ENCODE results near the gene MEIS3.
"Not testable (repeated sequence)": the region's sequence is repeated elsewhere in the genome, so short reads cannot be mapped to it uniquely, and the experiment has no call there.

The MEIS3 gene

DNA sequence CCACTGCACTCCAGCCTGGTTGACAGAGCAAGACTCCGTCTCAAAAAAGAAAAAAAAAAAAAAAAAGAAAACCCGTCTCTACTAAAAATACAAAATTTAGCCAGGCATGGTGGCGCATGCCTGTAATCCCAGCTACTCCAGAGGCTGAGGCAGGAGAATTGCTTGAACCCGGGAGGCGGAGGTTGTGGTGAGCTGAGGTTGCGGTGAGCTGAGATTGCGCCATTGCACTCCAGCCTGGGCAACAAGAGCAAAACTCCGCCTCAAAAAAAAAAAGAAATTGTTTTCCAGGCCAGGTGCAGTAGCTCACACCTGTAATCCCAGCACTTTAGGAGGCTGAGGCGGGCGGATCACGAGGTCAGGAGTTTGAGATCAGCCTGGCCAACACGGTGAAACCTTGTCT lies 32.7 kb downstream of the MEIS3 start:
- not testable (repeated sequence) for DNase-seq (ENCODE audit: low read depth, low spot score)

DNA sequence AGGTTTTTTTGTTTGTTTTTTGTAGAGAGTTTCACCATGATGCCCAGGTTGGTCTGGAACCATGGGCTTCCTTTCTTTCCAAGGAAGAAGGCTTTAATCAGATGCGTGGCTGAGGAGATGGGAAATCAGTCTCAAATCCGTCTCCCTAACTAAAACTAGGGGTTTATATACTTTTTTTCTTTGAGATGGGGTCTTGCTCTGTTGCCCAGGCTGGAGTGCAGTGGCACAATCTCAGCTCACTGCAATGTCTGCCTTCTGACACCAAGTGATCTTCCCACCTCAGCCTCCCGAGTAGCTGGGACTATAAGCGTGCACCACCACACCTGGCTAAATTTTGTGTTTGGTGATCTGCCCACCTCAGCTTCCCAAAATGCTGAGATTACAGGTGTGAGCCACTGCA lies 34.8 kb downstream of the MEIS3 start:
- DNase-seq (ENCODE audit: low read depth, low spot score) = not testable (repeated sequence)

- DNase-seq (ENCODE audit: low read depth, low spot score) = not testable (repeated sequence)
Observed at GRCh38 chr19:47383890-47384289, 35.4 kb downstream of the MEIS3 start.

- DNase-seq (ENCODE audit: low read depth, low spot score) = no peak
Observed at GRCh38 chr19:47381653-47382279, 37.6 kb downstream of the MEIS3 start.

- no peak for DNase-seq (ENCODE audit: low read depth, low spot score)
Observed at GRCh38 chr19:47381121-47381520, 38.2 kb downstream of the MEIS3 start.

DNA sequence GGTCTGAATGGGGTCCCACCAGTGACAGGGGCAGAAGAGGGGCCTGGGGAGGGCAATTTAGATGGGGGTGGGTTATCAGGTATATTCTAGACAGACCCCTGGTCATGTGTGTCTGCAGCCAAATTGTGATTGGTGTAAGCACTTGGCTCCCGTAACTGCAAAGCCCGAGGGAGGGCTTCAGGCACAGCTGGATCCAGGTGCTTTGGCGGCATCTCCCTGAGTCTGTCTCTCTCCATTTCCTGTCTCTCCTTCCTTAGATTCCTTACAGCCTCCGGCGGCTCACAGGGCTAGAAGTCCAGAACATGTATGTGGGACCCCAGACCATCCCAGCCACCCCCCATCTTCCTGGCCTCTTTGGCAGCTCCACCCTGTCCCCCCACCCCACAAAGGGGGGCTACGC lies 38.8 kb downstream of the MEIS3 start:
- no peak for DNase-seq (ENCODE audit: low read depth, low spot score)

GRCh38 chr19:47379381-47379938 lies 39.9 kb downstream of the MEIS3 start:
- DNase-seq (ENCODE audit: low read depth, low spot score) = no peak

DNA sequence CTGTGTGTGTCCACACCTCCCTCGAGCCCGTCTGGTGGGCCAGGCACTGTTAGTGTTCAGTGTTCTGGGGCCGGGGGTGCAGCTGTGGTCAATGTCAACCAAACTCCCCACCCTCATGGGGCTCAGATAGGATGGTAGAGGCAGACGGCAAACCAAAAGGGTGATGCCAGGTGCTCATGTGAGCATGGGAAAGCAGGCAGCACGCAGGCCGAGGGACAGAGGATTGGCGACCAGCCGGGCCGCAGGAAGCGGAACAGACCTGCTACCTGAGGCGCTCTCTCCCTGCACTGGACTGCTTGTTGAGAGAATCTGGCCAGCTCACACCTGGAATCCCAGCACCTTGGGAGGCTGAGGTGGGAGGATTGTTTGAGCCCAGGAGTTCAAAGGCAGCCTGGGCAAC lies 41.1 kb downstream of the MEIS3 start:
- no peak for DNase-seq (ENCODE audit: low read depth, low spot score)

- DNase-seq (ENCODE audit: low read depth, low spot score) = peak; percentile 24
Observed at GRCh38 chr19:47377801-47378200, 41.5 kb downstream of the MEIS3 start.

GRCh38 chr19:47377208-47377701 lies 42.1 kb downstream of the MEIS3 start:
- no peak for DNase-seq (ENCODE audit: low read depth, low spot score)

GRCh38 chr19:47376589-47377144 lies 42.7 kb downstream of the MEIS3 start:
- no peak for DNase-seq (ENCODE audit: low read depth, low spot score)

DNA sequence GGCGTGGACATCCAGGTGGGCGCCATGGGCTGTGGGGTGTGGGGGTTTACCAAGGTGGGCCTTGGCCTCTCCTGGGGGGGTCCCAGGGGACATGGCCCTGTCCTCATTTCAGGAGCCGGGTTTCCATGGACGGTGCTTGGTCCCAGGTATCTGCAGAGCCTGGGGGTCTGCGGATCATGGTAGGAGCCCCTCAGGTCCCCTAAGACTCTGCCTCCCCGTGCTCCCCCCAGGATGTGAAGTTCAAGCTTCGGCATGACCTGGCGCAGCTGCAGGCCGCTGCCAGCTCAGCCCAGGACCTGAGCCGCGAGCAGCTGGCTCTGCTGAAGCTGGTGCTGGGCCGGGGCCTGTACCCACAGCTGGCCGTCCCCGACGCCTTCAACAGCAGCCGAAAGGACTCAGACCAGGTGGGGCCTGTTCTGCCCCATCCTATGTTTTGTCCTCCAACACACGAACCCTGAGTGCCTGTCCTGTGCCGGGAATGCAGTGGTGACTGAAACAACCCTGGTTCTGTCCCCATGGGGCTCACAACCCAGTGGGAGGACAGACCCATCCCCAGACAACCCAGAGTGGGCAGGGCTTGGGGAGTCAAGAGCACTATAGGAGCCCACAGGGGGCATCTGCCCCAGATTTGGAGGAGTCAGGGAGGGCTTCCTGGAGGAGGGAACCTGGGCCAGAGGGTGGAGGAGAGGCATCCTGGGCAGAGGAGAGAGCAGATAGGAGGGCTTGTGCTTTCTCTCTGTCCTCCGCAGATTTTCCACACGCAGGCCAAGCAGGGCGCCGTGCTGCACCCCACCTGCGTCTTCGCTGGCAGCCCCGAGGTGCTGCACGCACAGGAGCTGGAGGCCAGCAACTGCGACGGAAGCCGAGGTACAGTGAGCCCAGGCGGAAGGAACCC lies 43.4 kb downstream of the MEIS3 start:
- DNase-seq (ENCODE audit: low read depth, low spot score) = no peak

DNA sequence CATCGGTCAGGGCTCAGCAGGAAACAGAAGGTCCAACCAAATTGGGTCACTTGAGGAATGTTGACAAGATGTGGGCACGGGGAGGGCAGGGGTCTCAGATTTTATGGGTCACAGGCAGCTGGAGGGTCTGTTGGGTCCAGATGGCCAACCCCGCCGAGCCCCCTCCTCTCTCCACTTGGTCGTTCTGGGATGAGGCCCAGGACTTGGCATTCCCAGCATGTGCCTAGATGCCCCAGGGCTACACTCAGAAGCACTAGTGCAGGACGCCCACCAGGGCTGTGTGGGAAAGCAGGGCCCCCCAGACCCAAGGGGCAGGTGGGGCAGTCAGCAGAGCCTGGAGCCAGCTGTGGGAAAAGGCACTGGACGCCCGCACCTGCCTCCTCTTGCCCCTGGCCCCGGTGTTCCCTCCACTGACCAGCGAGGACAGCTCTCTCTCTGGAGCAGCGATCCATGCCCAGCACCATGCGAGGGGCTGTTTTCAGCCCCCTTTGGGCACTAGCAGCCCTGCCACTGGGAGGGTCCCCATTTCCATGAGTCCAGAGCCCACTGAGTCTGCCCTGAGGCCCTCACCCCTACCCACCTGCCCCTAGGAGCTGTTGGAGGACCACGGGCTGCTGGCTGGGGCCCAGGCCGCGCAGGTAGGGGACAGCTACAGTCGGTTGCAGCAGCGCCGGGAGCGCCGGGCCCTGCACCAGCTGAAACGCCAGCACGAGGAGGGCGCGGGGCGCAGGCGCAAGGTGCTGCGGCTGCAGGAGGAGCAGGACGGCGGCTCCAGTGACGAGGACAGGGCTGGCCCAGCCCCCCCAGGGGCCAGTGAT lies 44.2 kb downstream of the MEIS3 start:
- DNase-seq (ENCODE audit: low read depth, low spot score) = no peak

DNA sequence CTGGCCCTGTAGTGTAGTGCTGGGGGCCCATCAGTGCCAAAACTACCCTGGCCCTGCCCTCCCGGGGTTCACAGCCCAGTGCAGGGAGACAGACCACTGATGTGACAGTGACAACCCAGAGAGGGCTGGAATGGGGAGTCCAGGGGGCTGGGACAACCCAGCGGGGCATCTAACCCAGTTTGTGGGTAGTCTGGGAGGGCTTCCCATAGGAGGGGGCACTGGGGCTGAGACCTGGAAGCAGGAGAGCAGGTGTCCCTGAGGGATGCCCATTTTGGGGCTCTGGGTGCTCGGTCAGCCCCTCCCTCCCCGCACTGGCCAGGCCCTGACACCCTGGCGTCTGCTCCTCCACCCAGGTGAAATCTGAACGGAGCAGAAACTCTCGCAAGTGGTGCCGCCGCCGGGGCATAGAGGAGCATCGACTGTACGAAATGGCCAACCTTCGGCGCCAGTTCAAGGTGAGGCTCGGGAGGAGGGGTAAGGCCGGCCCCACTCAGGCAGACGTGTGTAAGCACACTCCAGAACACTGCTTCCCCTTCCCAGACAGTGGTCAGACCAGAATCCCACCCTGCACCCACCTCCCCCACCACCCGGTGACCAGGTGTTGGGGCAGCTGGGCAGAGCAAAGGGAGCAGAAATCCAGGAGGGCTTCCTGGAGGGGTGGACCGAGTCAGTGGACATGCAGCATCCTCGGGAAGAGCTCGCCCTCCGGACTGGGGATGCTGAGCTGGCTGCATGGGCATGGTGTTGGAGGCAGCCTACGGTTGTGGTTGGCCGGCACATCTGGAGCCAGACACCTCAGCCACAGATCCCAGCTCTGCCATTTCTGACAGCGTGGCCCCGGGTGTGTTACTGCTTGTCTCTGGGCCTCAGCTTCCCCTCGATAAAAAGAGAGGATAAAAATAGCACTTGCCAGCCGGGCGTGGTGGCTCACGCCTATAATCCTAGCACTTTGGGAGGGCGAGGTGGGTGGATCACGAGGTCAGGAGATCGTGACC lies 45.8 kb downstream of the MEIS3 start:
- no peak for DNase-seq (ENCODE audit: low read depth, low spot score)

GRCh38 chr19:47372603-47373002 lies 46.7 kb downstream of the MEIS3 start:
- no peak for DNase-seq (ENCODE audit: low read depth, low spot score)

DNA sequence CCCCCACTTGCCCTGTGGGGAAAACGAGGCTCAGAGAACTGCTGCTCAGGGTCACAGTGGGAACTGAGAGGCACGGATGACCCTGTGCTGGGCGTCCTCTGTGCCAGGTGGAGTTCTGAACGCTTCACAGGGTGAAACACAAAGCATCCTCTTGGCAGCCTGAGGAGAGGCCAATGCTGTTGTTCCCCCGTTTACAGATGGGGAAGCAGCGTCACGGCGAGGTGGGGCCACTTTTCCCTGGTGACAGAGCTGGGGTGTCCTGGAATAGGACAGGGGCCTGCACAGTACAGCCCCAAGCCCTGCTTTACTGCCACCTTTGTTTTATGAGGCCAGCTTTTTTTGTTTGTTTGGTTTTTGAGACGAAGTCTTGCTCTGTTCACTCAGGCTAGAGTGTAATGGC lies 48.1 kb downstream of the MEIS3 start:
- DNase-seq (ENCODE audit: low read depth, low spot score) = no peak

- DNase-seq (ENCODE audit: low read depth, low spot score) = no peak
Observed at GRCh38 chr19:47370045-47370611, 49.2 kb downstream of the MEIS3 start.

DNA sequence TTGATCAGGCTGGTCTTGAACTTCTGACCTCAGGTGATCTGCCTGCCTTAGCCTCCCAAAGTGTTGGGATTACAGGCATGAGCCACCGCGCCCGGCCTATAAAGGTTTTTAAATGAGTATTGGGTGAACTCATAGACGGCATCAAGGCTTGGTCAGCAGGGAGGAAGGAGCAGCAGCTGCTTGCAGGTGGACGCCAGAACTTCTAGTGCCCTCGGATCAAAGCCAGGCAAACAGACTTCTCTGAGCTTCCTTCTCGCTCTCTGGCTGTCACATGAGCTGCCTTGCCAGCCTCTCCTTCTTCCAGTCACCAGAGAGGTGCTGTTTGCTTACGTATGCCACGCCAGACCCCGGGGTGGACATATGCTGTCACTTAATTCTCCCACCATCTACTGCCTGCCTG lies 53.9 kb downstream of the MEIS3 start:
- DNase-seq (ENCODE audit: low read depth, low spot score) = not testable (repeated sequence)

DNA sequence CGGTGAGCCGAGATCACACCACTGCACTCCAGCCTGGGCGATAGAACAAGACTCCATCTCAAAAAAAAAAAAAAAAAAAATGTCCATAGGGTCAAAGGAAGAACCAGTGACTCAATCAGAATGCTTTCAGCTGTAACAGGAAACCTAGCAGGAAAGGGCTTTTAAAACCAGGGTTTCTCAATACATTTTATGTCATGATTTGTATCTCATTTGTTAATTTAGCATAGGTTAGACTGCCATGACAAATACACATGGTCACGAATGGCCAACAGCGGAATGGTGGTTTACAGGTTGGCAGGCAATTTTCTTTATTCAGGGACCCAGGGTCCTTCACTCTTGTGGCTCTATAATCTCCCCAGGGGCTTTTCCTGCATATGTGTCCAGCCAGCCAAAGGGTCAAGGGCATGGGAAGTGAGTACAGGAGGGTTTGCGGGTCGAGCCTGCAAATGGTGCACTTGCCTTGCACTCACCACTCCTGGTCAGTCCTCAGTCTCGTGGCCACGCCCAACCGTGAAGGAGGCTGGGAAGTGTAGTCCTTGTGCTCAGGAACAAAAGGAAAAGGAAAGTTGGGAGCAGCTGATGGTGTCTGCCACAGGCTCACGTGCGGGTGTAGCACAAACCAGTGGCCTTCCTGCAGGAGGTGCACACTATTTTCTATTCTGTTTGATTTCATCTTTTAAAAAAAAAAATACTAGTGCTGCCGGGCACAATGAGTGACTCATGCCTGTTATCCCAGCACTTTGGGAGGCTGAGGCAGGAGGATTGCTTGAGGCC lies 55.4 kb downstream of the MEIS3 start:
- DNase-seq (ENCODE audit: low read depth, low spot score) = peak; percentile 38
